Measurements from ENCODE around the gene HP.
"Not testable (repeated sequence)": the region's sequence is repeated elsewhere in the genome, so short reads cannot be mapped to it uniquely, and the experiment has no call there.

The HP gene, protein sequence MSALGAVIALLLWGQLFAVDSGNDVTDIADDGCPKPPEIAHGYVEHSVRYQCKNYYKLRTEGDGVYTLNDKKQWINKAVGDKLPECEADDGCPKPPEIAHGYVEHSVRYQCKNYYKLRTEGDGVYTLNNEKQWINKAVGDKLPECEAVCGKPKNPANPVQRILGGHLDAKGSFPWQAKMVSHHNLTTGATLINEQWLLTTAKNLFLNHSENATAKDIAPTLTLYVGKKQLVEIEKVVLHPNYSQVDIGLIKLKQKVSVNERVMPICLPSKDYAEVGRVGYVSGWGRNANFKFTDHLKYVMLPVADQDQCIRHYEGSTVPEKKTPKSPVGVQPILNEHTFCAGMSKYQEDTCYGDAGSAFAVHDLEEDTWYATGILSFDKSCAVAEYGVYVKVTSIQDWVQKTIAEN

DNA sequence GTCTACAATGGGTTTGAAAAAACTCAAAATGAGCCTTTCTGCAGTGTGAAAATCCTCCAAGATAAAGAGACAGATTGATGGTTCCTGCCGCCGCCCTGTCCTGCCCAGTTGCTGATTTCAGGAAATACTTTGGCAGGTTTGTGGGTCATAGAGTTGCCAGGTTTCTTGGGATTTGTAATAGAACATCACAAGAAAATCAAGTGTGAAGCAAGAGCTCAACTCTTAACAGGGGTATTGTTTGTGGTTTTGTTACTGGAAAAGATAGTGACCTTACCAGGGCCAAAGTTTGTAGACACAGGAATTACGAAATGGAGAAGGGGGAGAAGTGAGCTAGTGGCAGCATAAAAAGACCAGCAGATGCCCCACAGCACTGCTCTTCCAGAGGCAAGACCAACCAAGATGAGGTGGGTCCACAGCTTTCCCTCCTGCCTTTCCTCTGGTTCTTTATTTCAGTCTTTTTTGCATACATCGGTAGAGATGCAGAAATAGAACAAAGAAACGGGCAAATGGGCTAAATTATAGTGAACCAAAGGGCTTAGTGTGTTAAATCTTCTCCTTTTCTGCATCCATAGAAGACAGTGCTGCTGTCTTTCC lies at the start of gene HP:
Gene HP (plus strand): TSS at position 252 of the 594 bp plus-strand sequence. CDS start 148 bp downstream, at position 400.
- in situ Hi-C loops (cut with HindIII; ENCODE audit: low sequenced_read_pairs); DNase-seq (ENCODE audit: low read depth); H3K4me3 ChIP-seq (ENCODE audit: low read depth, low read length): not testable (repeated sequence)

DNA sequence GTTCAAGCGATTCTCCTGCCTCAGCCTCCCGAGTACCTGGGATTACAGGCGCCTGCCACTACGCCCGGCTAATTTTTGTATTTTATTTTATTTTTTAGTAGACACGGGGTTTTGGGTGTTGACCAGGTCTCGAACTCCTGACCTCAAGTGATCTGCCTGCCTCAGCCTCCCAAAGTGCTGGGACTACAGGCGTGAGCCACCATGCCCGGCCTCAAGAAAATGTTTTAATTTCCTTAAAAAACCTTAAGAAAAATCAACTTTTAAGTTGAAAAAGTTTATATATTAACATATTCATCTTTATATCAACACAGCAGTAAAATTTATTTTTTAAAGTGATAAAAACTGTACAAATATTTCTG lies 46.3 kb upstream of the HP start:
- in situ Hi-C loops (cut with HindIII; ENCODE audit: low sequenced_read_pairs); DNase-seq (ENCODE audit: low read depth): not testable (repeated sequence)
- peak overlapping the region; percentile 97 for H3K4me3 ChIP-seq (ENCODE audit: low read depth, low read length)

DNA sequence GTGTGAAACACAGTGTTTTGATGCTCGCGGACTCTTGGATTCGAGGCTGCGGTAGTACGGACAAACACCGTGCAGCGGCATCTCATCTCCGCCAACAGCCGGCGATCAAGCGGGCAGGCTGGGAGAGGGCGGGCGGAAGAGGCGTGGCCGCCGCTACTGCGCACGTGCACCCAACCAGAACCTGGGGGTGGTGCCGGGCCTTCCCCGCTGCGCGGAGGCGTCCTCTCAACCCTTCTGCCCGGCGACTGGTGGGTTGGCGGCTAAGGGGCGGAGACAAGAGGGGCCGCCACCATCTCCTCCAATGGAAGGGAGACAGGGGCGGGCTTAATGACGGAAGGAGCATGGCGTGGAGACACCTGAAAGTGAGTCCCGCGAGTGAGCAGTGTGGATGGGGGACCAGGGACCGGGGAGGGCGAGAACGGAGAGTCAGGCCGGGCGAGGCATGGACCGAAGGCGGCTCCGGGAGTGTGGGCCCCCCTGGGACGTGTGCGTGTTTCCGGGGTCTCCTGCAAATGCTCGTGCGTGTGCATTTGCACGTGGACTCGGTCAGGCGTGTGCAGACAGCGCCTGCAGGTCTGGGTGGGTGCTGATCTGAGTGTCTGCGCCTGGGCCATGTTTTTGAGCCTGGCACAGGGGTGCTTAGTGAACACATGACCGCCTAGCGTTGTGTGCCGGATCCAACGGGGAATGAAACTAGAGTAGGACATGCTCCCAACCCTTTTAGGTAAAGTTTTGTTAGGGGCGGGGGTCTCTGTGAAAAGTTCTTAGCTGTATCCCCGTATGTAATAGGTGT lies 45.7 kb upstream of the HP start, which contains the start of gene DHODH:
Gene DHODH (plus strand): TSS at position 321 of the 793 bp plus-strand sequence. CDS start 21 bp downstream, at position 342.
- peak; percentile 94 for DNase-seq (ENCODE audit: low read depth)
- peak within 1 kb of the TSS; percentile 97 for H3K4me3 ChIP-seq (ENCODE audit: low read depth, low read length)
- in situ Hi-C loops (cut with HindIII; ENCODE audit: low sequenced_read_pairs), result no loop called here
- TF ChIP-seq, protein P1, sequence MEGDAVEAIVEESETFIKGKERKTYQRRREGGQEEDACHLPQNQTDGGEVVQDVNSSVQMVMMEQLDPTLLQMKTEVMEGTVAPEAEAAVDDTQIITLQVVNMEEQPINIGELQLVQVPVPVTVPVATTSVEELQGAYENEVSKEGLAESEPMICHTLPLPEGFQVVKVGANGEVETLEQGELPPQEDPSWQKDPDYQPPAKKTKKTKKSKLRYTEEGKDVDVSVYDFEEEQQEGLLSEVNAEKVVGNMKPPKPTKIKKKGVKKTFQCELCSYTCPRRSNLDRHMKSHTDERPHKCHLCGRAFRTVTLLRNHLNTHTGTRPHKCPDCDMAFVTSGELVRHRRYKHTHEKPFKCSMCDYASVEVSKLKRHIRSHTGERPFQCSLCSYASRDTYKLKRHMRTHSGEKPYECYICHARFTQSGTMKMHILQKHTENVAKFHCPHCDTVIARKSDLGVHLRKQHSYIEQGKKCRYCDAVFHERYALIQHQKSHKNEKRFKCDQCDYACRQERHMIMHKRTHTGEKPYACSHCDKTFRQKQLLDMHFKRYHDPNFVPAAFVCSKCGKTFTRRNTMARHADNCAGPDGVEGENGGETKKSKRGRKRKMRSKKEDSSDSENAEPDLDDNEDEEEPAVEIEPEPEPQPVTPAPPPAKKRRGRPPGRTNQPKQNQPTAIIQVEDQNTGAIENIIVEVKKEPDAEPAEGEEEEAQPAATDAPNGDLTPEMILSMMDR (IDR thresholded peaks at IDR 0.05; ENCODE audit: low read depth, low read length, missing control alignments), result peak; percentile 13

DNA sequence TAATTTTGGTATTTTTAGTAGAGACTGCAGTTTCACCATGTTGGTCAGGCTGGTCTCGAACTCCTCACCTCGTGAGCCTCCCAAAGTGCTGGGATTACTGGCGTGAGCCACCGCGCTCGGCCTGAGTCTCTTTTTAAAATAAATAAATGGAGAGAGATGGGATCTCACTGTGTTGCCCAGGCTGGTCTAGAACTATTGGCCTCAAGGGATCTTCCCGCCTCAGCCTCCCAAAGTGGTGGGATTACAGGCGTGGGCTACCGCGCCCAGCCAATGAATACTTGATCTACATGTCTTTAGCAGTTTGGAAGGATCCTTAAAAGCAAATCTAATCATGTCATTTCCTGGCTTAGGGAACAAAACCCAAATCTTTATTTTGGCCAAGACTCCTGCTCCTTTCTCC lies 44.5 kb upstream of the HP start:
- no peak overlapping the region for H3K4me3 ChIP-seq (ENCODE audit: low read depth, low read length)
- TF ChIP-seq, protein P1 (IDR thresholded peaks at IDR 0.05; ENCODE audit: low read depth, low read length, missing control alignments), result no peak
- no peak for DNase-seq (ENCODE audit: low read depth)
- in situ Hi-C loops (cut with HindIII; ENCODE audit: low sequenced_read_pairs), result no loop called here

DNA sequence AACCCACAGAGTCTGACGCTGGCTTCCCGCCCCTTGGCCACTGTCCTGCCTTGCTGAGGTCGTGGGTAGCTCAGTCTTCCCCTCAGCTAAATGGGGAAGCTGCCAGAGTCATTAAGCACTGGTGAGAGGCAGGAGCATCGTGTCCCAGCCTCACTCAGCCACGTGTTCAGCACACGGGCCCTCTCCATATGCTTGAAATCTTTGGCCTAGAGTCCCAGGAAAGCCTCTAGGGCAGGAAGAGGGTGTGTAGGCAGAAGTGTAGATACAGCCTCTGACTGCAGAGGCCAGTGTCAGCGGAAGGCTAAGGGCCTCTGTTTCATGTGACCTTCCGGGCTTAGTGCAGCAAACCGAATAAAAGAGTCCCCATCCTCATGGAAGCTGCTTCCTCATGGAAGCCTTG lies 41.7 kb upstream of the HP start:
- no peak overlapping the region for H3K4me3 ChIP-seq (ENCODE audit: low read depth, low read length)
- DNase-seq (ENCODE audit: low read depth), result no peak
- TF ChIP-seq, protein P1 (IDR thresholded peaks at IDR 0.05; ENCODE audit: low read depth, low read length, missing control alignments), result no peak
- in situ Hi-C loops (cut with HindIII; ENCODE audit: low sequenced_read_pairs), result no loop called here

DNA sequence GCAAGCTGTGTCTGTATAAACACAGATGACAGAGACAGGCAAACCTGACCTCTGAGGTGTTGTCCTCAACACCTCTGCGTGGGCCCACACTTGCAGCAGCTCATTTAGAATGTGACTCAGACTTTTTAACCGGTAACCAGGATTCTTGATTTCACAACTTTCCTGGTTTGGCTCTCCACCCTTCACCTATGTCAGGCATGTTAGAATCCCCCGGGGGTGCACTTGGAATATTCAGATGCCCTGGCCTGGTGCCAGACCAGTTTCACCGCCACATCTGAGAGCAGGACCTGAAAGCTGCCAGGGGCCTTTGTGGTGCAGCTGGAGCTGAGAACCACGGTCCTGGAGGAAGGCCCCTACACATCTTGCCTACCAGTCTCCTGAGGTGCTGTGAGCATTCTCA lies 40.9 kb upstream of the HP start:
- TF ChIP-seq, protein P1 (IDR thresholded peaks at IDR 0.05; ENCODE audit: low read depth, low read length, missing control alignments), result no peak
- no peak overlapping the region for H3K4me3 ChIP-seq (ENCODE audit: low read depth, low read length)
- peak; percentile 35 for DNase-seq (ENCODE audit: low read depth)
- in situ Hi-C loops (cut with HindIII; ENCODE audit: low sequenced_read_pairs), result no loop called here

DNA sequence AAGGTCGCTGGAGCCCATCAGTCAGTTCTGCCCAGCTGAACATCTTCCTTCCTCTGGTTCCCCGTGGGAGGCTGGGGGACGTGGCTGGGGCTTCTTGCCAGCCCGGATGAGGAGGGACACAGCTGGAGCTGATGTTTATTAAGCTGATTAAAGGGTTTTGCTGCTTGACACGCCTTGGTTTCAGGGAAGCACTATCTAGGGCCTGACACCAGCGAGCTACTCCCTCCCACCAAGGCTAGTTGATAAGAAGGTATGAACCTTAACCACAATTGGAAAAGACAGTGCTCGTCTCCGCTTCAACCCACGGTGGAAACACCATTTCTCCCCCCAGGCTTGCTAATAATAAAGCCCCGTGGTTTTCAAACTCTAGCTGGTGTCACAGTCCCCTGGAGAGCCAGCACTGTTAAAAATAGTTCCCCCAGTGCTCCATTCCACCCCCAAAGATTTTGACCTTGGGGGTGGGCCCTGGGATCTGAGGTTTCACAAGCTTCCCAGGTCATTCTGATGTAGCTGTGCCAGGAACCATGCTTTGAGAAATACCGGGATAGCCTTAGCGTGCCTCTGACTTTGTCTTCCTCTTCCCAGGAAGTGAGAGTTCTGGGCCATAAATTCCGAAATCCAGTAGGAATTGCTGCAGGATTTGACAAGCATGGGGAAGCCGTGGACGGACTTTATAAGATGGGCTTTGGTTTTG lies 40.3 kb upstream of the HP start:
- TF ChIP-seq, protein P1 (IDR thresholded peaks at IDR 0.05; ENCODE audit: low read depth, low read length, missing control alignments), result no peak
- no peak for DNase-seq (ENCODE audit: low read depth)
- in situ Hi-C loops (cut with HindIII; ENCODE audit: low sequenced_read_pairs), result no loop called here
- no peak overlapping the region for H3K4me3 ChIP-seq (ENCODE audit: low read depth, low read length)

Data from astrocyte of the cerebellum (primary cell).